Glomerular visceral epithelial cell (primary cell): ENCODE data around the gene NEDD4L.

ENCODE experiments used
- DNase-seq: peaks from one replicate; pipeline ENCODE4 v3.0.0-alpha.2; 2016; ENCODE audit errors: extremely low spot score

NEDD4L gene

DNA sequence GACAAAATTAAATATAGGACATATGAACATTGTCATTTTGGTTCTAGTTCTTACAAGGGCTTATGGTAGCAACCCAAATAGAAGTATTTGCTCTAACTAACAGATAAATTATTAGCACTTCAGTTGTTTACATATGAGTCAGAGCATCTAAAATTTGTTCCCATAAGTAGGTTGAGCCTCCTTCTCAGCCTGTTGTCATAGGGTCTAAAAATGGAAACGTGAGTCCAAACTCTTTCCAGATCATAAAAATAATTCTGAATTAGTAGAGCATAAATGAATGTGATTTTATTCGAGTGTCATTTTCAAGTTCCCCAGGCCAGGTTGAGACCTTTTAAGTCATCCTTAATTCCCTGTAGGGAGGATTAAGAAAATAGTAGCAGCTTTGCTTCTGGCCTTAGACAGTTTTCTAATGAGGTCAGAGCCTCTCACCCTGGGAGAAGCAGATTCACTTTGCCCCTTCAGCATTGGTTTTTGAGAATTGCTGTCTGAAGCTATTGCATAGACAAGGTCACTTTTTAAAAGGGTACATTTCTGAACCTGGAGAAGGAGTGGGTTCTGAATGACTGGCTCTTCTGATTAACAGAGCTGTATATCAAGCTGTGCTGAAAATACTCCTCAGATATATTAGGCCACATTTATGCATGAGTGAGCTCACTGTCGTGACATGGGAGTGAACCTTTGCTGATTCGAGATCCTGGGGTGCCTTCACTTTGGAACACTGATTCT, 164.3 kb downstream of the NEDD4L start:
- DNase-seq = peak; percentile 47

DNA sequence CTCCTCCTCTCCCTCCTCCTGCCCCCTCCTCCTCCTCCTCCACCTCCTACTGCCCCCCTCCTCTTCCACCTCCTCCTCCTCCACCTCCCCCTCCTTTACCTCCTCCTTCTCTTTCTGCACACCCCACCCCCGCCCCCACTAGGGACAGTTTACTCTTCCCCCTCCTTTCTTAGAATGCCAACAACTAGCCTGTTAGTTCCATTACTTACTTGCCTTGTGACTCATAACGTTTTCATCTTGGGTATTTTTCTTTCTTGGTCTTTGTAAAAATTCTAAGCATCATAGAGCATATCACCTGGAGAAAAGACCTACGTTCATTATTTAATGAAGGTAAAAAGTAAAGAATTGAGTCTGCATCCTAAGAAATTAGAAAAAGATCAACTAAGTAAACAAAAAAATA, 165.3 kb downstream of the NEDD4L start:
- DNase-seq = no peak

DNA sequence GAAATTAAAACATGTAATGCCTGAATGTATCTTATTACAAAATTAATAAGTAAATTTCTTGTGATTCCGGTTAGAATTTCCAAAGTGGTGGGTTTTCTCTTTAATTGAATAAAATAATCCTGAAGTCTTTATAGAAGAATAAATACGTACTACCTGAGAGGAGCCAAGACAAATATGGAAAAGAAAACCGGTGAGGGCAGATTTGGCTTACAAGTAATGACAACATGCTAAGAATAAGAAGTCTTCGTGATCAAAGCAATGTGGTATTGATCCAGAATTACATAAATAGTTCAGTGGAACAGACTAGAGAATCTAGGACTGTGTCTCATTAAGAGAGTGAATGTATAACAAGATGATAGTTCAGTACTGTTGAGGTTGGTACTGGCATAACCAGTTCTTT, 167.5 kb downstream of the NEDD4L start:
- DNase-seq = no peak

DNA sequence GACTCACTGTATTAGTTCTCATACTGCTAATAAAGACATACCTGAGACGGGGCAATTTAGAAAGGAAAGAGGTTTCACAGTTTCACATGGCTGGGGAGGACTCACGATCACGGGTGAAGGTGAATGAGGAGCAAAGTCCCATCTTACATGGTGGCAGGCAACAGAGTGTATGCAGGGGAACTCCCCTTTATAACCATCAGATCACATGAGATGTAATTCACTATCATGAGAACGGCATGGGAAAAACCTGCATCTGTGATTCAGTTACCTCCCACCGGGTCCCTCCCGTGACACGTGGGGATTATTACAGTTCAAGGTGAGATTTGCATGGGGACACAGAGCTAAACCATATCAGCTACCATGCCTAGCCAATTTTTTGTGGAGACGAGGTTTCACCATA, 168.2 kb downstream of the NEDD4L start:
- no peak for DNase-seq

DNA sequence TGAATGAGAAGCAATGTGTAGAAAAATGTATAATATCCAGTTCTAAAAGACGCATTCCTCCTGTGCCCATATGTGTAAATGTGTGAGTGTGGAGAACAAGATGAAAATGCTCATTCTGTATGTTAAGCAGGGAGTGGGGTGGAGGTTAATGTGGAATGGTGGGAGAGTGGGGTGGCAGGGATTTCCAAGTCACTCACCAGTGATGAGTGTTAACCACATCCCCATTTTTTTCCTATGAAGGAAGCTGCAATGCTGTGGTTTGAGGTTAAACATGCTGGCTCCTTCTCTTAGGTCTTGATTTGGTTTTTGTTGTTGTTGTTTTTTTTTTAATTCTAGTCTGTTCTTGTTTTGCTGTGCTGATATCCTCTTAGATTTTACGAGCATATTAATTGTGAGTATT, 169.4 kb downstream of the NEDD4L start:
- peak; percentile 87 for DNase-seq

DNA sequence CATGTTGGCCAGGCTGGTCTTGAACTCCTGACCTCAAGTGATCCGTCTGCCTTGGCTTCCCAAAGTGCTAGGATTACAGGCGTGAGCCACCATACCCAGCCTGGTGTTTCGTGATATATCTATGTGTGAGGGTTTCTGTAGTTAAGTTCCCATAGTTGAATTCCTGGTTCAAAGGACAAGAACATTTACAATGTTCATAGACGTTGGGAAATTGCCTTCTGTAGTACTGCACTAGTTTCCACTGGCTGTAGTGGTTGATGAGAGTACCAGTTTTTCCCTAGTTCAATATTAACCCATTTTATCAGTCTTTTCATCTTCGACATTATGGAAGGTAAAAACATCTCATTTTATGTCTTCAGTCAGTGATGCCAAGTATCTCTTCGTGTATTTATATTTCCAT, 171.0 kb downstream of the NEDD4L start:
- no peak for DNase-seq

DNA sequence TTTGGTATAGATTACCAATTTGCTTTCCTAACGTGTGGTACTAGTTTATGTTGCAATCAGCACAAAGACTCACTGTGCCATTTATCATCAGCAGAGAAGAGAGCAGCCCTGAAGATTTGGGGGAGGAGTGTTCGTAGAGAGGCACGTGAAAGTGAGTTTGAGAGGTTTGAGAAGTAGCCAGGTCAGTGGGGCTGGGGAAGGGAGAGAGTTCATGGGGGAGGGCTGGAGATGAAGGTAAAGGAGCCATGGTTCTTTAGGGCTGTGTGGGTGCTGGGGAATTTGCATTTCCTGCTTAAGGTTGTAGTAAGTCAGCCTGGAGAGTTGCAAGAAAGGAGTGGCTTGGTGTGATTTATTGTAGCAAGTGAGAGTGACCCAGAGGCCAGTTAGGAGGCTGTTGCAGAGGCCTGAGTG, 172.1 kb downstream of the NEDD4L start:
- DNase-seq = peak; percentile 44

DNA sequence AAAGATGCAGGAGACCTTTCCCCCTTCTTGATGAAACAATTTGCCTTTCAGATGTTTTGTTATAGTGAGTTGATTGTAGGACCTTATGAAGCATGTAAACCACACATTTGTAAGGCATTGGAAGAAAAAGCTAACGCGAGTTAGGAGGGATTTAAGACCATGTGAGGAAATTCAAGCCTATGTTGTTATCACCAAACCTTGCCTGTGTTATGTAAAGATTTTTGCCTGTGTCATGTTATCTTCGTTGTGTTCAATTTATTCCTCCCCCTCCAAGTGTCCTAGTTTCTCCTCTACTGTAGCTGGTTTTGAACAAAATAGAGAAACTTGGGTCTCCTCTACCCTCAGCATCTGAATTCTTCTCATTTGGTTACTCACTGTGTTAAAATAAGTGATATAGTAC, 173.0 kb downstream of the NEDD4L start:
- no peak for DNase-seq

DNA sequence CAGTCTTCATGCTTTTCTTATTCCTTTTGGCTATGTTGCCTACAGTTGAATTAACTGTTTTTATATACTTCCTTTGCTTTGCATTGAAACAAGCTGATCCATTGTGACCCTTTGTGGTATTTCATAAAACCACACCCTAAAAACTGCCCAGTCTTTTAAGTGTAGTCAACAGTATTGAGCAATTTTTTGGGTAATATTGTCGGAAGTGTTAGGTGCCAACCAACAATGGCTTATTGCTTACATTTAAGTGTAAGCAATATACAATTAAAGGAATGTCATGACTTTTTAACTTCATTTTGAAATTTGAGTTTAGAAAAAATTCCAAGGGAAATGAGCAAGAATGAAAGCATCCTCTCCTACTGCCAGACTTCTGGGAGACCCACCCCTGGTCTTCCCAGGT, 174.1 kb downstream of the NEDD4L start:
- DNase-seq = no peak

DNA sequence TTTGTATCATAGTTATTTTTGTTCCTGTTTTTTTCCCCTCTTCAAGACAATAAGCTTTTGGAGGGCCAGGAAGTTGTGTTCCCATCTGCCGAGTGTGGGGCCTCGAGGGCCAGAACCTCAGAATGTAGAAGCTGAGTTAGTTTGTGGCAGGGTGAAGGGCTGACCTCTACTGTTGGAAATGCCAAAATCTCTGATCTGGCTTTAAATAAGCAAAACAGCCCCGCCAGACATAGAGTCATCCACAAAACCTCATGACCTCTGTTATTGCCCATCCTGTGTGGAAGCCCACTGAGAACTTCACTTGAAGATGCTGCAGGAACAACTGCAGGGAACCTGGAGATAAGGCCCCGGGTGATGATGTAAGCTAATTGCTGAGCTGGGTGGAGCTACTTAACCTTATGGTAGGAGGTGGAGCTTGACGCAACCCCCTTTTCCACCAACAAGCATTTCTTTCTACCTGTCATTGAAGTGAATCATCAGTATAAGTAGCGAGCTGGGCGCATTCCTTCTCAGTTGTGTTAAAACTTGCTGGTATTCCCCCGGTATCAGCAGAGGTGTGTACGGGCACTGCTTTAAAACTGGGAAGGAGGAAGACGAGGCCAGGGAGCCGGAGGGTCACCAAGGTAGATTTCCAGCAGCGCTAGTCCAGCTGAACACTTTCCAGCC, 177.2 kb downstream of the NEDD4L start:
- DNase-seq = peak; percentile 94

DNA sequence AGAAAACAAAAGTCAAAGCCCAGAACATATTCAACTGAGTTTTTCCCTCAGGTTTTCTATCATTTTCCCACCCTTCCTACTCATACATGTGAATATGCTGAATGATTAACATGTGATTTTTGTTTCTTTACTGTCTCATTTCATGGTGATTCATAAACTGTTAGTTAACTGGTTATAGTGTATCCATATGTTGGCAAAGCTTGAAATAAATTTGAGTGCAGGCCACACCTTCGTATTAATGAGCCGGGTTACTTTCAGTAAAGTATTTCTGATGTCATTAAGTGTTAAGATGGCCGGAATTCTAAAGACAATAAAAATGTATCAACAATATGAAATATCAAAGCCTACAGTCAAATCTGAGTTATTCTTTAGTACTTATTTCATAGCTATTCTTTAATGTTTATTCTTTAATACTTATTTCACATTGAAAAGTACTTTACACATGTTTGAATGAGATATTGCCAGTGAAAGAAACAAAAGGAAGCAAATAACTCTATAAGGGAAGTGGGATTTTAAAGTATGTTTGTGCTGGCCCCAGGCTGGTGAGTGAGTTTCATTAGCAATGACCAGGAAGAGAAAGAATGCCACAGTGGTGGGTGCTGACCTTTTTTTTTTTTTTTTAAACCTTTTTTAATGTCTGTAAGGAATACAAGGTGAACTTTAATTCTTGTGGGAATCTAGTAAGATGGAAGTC, 178.6 kb downstream of the NEDD4L start:
- DNase-seq = no peak

DNA sequence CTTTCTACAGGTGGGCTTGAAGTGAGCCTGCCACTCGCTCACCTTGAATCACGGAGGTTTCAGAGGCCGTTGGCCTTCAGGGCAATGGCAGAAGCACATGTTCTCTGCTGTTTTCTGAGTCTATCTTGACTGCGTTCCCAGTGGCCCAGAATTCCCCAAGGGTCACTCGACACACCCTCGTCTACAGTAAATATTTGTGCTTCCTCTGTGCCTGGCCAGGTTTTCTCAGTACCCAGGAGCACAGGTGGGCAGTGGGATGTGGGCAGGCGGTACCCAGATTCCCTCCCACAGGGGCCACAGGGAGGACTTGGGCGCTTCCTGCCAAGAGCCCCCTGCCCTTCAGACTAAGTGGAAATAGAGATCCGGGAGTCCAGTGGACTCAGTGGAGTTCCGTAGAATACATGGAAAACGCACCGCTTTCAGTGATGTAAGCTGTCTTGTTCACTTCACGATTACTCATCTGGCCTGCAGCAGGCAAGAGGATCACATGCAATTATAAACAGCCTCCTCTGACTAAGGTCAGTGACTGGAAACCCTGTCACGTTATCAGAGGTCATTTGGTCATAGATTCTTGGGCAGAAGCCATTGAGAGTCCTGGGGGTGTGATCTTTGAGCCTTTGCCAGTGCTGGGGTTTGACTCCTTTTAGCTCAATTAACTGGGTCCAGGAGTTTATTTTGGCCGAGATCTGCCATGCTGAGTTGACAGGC, 179.8 kb downstream of the NEDD4L start:
- peak; percentile 93 for DNase-seq

DNA sequence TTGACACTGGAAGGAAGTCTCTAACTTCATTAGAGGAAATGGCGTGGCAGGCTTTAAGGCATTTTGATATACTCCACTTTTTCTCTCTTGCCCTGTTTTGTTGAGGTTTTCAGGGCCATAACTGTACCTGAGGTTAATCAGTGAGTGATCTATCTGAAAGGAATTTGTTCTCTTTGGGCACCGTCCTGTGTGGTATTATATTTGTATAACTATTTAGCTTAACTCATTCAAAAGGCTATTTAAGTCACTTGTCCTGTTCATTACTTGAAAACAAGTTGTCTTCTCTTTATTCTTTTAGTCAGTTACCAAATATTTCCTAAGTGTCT, 180.4 kb downstream of the NEDD4L start:
- no peak for DNase-seq

DNA sequence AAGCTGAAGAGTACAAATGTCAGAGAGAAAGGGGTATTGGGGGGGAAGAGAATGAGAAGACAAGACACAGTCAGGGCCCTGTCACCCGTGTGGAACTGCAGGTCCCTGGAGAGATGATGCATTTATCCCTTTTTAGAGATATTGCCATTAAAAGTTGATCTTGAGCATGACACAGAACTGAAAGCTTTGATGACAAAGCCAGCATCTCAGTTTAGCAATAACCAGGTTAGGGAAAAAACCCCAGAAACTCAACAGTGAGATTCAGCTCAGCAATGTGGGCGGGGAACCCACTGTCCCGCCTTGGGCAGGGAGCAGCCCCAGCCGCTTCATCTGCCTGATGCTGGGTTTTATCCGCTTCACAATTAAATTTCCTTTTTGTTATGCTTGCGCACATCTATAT, 181.1 kb downstream of the NEDD4L start:
- no peak for DNase-seq

DNA sequence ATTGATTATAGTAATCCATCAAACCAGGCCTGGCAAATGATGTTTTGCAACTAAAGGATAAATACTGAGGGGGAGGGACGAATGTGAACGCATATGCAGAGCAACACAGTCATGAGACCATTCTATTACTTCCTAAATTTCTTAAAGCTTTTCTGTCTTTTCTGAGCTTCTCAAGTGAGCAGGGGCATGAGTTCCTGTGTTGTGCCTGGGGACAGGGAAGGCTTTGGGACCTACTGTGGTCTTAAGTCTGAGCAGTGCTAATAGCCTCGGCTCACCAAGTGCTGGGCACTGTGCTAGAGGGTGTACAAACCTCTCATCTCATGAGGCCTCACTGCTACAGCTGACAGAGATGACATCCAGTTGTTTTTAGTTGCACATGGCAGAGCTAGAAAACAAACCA, 182.4 kb downstream of the NEDD4L start:
- no peak for DNase-seq

DNA sequence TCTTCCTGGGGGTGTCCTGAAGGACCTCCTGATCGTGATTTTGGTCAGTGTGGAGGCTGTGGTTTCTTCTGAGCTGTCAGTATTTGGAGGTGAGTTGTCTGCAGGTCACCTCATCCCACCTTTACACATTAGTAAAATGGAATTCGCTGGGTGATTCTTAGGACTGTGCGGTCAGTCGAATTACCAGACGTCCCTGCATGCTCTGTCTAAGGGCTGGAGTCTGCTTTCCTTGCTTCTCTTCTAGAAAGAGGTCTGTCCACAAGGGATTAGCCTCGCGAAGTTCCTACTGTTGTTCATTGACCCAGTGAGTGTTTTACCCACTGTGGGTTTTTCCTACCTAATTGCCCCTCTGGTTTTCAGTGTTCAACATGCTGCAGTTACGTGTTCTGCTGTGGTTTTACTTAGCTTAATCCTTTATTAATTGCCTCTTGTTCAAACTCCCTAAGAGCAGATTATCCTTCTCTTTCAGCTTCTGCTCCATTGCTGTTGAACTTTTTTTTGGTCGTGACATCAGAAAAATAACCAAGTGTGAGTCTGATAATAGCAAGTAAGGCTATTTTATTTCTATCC, 183.4 kb downstream of the NEDD4L start:
- DNase-seq = peak; percentile 66

DNA sequence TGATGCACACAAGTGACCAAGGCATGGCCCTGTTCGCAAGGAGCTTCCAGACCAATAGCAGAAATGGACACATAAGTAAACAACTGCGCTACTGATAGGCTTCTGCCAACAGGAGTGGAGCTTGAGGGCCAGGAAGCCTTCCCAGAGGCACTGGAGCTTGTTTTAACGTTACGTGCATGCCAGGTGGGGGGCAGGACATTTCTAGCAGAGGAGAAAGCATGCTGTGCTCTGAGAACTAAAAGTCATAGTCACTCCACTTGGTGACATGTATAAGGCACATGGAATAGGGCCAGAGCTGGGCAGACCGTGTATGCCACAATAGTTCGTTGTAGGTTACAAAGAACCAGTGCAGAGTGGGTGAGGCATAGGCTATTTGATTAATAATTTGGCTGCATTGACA, 184.2 kb downstream of the NEDD4L start:
- DNase-seq = no peak

DNA sequence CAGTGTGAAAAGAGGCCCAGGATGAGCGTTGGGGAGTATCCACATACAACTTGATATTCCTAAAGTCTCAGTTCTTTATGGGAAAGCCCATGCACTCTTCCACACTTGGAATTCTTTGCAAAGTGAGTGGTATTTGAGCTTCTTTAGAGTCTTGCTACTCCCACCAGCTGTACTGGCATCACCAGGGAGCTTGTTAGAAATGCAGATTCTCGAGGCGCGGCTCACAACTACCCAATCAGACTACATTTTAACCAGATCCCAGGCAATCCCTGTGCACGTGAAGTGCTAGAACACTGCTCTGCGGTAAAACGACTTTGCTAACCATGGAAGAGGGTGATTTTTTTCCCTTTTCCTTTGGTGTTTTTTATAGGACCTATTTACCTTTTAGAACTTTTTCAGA, 184.7 kb downstream of the NEDD4L start:
- DNase-seq = no peak

DNA sequence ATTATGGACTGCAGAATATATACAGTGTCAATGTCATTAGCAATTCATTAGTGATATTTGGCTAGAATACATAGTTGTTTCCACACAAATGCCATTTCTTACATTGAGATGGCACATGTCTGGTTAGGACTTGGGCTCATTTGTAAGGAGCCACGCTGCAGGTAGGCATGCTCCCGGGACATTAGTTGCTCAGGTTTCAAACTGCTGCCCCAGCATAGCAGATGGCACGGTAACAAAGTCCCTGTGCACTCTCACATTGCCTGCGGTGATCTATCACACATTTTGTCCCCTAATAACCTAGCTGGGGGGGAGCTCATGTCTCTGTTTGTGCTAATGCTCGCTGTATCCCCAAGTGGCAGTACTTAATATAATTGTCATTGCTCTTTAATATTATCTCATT, 185.1 kb downstream of the NEDD4L start:
- no peak for DNase-seq

DNA sequence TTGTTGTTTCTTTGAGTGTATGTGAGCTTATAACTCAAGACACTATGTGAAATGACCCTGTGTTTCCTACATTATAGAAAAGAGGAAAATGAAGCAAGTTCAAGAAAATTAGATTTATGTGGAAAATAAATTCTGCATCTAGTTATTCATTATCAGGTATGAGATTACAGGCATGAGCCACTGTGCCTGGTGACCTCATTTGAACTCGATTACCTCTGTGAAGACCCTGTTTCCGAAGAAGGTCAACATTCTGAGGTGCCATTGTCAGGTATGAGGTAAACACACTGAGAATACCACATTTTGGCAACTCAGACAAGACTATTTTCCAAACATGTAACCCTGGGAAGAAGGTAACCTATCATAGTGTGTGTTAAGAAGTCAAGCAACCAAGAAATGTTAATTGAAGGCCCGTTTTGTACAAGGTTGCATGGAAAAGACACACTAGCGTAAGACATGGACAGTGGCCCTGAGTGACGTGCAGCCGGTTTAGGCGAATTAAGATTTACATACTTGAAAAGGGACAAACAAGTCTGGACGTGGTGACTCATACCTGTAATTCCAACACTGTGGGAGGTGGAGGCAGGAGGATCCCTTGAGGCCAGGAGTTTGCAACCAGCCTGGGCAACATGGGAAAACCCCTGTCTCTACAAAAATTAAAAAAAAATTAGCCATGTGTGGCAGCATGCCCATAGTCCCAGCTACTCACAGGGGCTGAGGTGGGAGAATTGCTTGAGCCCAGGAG, 186.6 kb downstream of the NEDD4L start:
- peak; percentile 89 for DNase-seq

DNA sequence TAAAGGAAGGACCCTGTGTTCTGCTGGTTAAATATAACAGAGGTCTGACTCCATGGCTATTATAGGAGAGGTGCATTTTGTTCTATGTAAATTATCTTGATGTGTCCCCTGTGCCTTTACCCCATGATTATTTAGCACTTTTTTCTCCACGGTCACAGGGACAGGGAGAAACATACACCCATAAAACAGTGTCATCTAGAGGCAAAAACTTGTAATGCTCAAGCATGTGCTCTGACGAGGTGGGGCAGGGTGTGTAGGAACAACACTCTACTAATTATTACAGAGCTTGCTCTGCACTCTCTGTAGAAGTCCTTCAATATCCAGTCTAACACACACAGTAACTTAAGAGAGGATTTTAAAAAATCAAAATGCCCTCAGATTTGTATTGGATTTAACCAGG, 187.9 kb downstream of the NEDD4L start:
- no peak for DNase-seq

DNA sequence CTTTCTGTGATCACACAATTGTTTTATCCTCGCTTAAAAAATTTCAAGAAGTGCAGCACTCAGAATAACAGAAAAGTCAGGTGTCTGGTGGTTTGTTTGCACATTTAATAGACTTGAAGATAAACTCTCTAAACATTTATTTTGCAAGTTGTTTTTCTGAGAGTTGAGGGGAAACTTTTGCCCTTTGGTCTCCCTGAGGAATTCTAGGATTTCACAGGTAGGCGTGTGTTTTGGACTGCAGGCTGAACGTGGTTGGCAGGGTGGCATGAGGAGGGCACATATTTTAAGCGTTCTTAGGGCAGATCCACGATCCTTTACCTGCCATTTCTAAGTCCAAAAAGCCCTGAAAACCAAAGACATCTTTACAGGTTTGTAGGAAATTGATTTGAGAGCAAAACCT, 188.6 kb downstream of the NEDD4L start:
- no peak for DNase-seq
